Suppressor macrophage treated with lipopolysaccharide for 1 hour (primary cell): ENCODE data around the gene KCNG2.
A peak's percentile ranks its signal among the peaks of the same experiment; 100 is the strongest.

Experiments
- DNase-seq, 3 donors: peaks; one replicate each; pipeline ENCODE4 v3.0.0-alpha.2; 2020 to 2022

Gene KCNG2

DNA sequence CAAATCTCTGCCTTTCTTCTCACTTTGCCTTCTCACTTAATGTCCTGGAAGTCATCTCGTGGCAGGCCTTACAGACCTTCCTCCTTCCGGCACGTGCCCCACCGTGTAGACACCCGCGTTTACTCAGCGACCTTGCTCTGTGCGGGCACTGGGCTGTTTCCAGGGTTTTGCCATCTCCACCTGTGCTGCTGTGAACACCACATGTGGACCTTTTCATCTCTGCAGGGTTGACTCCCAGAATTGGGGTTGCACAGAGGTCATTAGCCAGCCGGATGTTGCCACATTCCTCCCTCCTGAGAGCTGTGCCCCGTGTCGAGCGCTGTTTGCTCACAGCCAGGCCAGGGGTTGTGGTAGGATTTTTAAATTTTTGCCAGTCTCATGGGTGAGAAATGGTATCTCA, 25.4 kb downstream of the KCNG2 start:
- DNase-seq: no peak

GRCh38 chr18:79825913-79826312, 28.2 kb downstream of the KCNG2 start:
- DNase-seq: peak; percentile 60 to 74 (median 62)

DNA sequence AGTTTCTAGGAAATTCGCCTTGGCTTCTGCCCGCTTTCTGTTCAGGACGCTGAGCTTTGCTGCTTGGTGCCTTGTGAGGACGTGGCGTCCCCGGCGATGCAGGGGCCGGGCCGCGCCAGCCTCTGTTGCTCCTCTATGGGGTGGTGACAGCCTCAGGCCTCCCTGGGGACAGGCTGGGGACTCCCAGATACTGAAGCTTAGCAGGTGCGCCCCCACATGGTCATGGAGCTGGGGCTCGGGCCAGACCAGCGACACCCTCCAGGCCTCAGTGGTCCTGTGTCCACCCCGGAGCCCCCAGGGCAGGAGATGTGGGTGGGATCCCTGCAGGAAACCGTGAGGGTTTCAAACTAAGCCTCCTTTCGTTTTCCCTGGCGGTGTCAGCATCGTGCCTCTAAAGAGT, 29.2 kb downstream of the KCNG2 start:
- DNase-seq: no peak

DNA sequence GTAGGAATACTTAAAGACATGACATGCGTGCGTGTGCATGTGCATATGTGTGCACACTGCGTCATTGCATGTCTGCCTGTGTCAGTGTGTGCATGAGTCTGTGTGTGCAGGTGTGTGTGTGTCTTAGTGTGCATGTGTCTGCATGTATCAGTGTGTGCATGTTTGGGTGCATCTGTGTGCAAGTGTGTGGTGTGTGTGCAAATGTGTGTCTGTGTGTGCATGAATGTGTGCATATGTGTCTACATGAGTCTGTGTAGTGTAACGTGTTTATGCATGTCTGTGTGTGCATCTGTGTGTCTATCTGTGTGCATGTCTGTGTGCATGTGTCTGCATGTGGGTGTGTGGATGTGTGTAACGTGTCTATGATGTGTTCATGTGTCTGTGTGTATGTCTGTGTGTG, 30.5 kb downstream of the KCNG2 start:
- DNase-seq: no peak

GRCh38 chr18:79829136-79829854, 31.6 kb downstream of the KCNG2 start:
- no peak for DNase-seq

GRCh38 chr18:79832169-79832568, 34.4 kb downstream of the KCNG2 start:
- DNase-seq: no peak

DNA sequence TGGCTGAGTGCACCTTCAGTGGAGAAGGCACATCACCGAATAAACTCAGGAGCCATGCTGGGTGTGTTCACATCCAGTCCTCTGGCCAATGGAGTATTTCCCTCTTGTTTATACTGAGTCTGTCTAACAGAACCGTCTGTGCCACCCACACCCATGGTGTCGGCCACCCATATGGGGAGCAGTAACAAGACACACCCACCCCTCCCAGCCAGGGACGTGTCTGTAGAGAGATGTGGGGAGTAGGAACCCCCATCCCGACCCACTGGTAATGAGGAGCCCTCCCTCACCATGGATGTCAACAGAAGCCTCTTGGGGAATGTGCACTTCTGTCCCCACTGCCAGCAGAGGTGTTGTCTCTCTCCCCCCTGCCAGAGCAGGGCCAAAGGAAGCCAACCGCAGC, 37.1 kb downstream of the KCNG2 start:
- DNase-seq: no peak

DNA sequence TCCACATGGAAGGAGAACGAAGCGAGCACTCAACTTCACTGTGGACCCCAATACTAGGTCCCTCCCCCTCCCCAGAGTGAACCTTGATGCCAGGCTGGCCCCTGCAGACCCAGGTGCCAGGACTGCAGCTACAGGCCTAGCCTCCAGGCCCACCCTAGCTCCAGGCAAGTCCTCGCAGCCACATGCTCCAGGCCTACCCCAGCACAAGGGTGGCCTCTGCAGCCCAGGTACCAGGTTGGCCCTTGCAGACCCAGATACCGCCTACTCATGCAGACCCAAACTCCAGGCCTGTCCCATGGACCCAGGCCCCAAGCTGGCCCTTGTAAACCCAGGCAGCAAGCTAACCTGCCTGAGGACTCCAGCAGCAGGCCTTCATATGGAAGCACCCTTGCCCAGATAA, 44.2 kb downstream of the KCNG2 start:
- no peak for DNase-seq

DNA sequence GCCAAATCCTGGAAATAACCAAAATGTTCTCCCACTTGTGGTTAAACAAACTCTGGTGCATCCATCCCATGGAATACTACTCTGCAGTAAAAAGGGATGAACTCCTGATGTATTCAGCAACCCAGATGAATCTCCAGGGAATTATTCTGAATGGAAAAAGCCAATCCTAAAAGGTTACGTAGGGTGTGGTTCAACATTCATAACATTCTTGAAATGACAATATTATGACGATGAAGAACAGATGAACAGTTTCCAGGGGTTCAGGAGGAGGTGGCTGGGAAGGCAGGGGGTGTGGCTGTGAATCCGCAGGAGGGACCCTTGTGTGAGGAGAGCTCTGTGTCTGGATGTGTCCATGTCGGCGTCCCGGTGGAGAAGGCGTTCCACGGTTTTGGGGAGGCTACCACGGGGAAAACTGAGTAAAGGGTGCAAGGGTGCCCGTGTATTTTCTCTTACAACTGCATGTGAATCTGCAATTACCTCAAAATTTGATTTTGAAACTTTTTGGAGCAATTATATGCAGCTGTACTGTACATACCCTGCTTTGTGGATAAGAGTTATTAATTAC, 47.3 kb downstream of the KCNG2 start:
- no peak for DNase-seq

DNA sequence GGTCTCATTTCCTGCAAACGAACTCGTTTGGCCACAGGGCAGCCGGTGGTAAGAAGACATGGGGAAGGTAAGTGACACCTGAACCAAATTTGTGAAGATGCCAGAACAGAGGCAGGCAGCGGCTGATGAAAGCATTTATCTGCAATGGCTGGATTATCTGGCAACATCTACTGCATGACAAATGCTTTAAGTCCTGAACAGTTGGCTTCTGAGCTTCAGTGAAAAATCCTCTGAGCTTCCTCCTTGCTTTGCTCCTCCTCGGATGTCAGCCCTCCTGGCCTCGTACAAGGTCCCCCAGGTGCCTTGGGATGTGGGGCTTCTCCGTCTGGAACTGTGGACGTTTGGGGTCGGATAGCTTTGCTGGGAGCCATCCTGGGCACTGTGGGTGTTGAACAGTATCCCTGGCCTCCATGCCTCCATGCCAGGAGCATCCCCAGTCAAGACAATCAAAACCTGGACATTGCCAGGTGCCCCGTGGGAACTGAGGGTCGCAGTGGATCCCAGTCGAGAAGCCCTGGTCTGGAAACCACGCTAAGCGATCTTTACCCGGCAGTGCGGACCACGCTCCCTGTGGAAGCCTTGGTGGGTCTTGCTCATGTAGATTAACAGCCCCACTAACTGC, 49.3 kb downstream of the KCNG2 start:
- DNase-seq: no peak

- no peak for DNase-seq
Observed at GRCh38 chr18:79847606-79848293, 50.0 kb downstream of the KCNG2 start.

DNA sequence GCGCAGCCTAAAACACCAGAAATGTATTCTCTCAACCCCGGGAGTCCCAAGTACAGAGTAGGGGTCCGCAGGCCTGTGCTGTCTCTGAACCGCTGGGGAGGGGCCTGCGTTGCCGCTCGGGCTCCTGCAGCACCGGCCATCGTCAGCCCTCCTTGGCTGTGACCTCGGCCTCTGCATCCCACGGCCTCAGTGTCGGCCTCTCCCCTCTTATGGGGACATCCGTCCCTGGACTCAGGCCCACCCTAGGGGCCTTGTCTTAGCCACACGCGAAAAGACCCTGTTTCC, 50.5 kb downstream of the KCNG2 start:
- DNase-seq: no peak

DNA sequence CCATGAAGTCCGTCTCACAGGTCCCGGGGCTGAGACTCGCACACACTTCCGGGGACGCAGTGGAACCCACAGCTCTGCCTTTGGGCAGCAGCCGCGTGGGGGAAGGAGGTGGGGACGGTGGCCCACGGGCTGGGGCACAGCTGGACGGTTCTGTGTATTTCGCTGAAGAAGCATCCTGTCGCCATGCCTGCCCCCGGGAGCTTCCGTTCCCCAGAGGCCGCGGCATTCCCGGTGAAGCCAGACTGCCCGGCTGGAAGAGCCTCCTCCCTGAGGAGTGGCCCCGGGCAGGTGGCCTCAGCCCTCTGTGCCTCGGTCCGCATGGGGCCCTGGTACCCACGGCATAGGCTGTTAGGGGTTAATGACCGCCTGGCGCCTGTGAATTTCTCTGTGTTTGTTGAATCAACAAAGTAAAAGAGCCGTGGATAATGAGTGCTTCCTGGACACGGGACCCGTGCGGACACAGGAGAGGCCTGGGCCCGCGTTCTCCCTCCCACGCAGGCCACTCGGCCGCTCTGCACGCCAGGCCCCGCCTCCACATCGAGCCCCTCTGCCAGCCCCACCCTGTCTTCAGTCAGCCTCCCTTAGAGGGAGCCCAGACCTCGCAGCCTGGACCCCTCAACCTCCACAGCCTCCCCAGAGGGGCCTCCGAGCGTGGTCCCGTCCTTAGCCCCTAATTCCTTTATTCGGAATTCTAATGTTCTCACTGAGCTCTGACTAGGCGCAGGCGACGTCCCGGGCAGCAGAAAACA, 51.0 kb downstream of the KCNG2 start:
- no peak for DNase-seq

GRCh38 chr18:79849328-79850207, 51.8 kb downstream of the KCNG2 start:
- no peak for DNase-seq

- no peak for DNase-seq
Observed at GRCh38 chr18:79850731-79851130, 53.0 kb downstream of the KCNG2 start.

DNA sequence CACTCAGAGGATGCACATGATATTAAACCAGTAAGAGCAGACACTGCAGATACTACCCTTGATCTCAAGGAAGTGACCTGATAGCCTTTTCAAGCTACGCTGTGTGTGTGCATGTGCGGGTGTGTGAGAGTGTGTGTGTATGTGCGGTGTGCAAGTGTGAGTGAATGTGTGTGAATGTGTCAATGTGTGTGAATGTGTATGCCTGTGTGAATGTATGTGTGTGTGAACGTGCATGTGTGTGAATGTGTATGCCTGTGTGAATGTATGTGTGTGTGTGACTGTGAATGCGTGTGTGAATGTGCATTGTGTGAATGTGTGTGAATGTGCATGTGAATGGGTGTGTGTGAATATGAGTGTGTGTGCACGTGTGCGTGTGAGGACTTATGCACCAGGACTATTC, 53.8 kb downstream of the KCNG2 start:
- no peak for DNase-seq

DNA sequence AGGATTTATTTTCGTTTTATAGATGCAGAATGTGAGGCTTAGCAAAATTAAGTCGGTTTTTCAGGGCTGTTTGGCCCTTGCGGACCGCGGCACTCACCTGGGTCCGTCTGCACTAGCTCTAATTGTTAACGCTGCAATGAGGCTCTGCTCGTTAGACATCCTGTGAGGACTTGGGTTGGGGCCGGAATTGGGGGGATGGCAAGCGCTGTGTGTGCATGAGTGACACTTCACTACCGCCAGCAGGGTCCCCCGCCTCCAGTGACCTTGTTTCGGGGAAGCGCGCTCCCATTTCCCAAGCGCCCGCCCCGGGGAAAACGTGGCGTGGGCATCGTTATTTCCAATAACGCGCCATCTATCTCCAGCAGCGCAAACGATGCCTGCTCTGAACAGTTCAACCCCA, 54.2 kb downstream of the KCNG2 start:
- no peak for DNase-seq

GRCh38 chr18:79852561-79853302, 55.0 kb downstream of the KCNG2 start:
- DNase-seq: no peak

DNA sequence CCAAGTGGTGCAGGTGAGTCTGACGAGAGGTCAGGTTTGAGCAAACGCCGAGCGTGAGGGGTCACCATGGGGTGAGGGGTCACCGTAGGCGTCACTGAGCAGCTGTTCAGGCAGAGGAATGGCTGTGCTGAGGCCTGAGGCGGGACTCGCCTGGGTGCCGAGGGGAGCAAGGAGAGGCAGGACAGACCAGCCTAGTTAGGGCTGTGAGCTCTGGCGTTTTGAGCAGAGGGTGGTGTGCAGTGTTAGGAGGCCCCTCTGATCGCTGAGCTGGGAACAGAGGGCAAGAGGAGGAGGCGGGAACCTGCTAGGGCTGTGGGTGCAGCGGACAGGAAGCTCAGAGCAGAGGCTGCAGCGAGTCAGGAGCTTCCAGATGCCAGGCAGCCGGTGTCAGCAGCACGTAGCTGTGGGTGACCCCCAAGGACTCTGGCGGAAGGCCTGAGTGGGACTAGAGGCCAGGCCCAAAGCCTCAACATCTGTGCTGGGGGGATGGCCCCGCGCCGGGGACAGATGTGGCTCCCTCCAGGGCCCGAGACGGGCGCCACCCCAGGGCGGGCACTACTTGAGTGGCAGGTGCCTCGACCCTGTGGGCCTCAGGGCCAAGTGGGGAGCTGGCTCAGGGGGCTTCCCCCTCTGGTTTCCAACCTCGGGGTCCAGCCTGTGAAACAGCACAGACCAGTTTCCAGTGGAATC, 55.7 kb downstream of the KCNG2 start:
- DNase-seq: no peak

GRCh38 chr18:79853993-79854364, 56.2 kb downstream of the KCNG2 start:
- DNase-seq: no peak
